ENCODE data around the gene TBC1D24. TPM values are rescaled to one million over a fixed set of nuclear protein-coding genes. Genes with fewer than 3 reads are reported as not detected.

TBC1D24 gene
- total RNA-seq, 1 donor from 2014 or later = 16.6 TPM

DNA sequence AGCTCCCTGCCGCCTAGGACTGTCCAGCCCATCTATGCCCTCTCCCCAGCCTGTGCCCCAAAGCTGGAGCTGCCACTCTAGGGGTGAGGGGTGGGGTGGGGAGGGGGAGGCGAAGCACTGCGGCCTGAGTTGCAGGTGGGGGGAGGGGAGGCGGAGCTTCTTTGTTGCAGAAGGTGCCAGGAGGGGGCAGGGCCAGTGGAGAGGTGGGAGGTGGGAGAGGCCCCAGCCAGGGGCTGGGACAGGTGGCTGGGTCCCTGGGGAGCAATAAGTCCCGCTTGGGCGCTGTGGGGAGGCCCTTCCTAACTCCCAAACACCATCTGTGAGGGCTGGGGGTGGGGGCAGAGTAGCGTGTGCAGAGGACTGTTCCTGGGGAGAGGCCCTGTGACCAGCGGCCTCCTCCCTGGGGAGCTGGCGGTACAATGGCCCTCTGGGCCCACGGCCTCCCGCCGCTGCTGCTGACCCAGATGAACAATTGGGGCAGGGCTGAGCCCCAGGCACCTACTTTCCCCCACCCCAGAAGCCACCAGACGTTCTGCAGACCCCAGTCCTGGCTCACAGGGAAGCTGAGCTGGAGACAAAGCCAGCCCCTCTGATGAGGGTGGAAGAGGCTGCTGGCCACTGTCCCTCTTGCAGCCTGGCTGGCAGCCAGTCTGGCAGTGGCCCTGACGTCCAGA is 6.1 kb upstream of the TBC1D24 start:
- no peaks in the 10 kb centered on the region for H3K36me3 Mint-ChIP-seq (ENCODE audit: low read depth)
- DNase-seq = no peak
- H3K4me1 Mint-ChIP-seq = peaks cover 7% of the 10 kb centered on the region
- H3K9me3 Mint-ChIP-seq = no peaks in the 10 kb centered on the region
- H3K4me3 Mint-ChIP-seq = peak overlapping the region; percentile 64
- H3K27me3 Mint-ChIP-seq = peaks cover 28% of the 10 kb centered on the region
- intact Hi-C loops (cut with micrococcal nuclease) = no loop called here
- no peak overlapping the region for H3K27ac Mint-ChIP-seq

DNA sequence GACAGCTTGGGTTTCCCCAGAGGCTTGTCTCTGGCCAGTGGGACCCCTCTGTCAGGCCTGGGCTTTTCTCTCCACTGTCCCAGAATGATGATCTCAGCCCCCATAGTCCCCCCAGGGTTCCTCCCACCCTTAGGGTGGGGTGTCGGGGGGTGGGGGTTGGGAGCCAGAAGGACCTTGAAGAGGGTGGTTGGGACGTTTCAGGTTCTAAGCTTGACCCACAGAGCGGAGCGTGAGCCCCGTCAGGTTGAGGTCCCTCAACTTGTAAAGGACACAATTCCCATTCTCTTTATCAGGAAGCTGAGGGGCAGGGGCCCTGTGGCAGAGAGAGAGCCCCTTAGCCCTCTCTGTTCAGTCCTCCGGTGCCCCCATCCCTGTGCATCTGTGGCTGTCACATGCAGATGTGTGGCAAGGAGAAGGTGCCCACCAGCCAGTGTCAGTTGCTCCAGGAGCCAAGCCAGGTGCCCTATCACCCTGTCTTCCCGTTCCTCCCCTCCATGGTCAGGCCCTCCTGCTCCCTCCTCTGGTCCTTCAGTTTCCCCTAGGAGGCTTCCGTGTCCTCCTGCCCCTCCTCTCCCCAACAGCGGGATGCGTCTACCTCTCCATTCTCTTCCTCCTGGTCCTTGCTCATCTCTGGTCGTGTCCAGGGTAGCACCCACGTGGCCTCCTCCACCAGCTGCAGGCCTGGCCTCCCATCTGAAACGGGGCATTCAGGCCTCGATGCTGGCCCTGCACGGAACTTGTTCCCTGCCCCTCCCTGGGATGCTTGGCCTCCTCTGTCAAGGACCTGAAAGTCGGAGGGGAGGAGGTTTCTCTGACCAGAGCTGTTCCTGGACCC is 5.3 kb upstream of the TBC1D24 start:
- H3K9me3 Mint-ChIP-seq = no peaks in the 10 kb centered on the region
- intact Hi-C loops (cut with micrococcal nuclease) = loop anchor here (5.0 kb wide), 1 partner anchor 42 kb away; the partner anchor contains the start of gene CCNF
- H3K4me3 Mint-ChIP-seq = no peak overlapping the region
- no peak for DNase-seq
- H3K27me3 Mint-ChIP-seq = peaks cover 28% of the 10 kb centered on the region
- no peak overlapping the region for H3K27ac Mint-ChIP-seq
- no peaks in the 10 kb centered on the region for H3K36me3 Mint-ChIP-seq (ENCODE audit: low read depth)
- H3K4me1 Mint-ChIP-seq = peaks cover 7% of the 10 kb centered on the region

DNA sequence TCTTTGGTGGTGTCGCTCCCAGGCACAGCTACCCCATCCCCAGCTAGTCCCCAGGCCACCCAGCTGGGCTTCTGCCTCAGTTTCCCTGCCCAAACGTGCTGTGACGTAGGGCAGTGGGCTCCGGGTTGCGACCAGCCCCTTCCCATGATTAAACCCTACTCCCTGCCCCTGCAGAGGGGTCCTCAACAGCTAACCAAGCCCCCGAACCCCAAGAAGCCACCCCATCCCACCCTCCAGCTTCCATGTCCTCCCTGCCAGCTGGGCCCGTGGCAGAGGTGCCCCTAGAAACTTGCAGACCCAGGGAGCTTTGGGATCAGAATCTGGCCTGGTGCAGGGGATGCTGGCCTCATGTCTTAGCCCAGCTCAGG is 4.7 kb upstream of the TBC1D24 start:
- no peak overlapping the region for H3K27ac Mint-ChIP-seq
- H3K27me3 Mint-ChIP-seq = peaks cover 28% of the 10 kb centered on the region
- no peak for DNase-seq
- intact Hi-C loops (cut with micrococcal nuclease) = loop anchor here (5.0 kb wide), 1 partner anchor 43 kb away; the partner anchor contains the start of gene CCNF
- H3K4me3 Mint-ChIP-seq = no peak overlapping the region
- no peaks in the 10 kb centered on the region for H3K9me3 Mint-ChIP-seq
- H3K4me1 Mint-ChIP-seq = peaks cover 7% of the 10 kb centered on the region
- no peaks in the 10 kb centered on the region for H3K36me3 Mint-ChIP-seq (ENCODE audit: low read depth)

GRCh38 chr16:2470603-2471015 is 4.3 kb upstream of the TBC1D24 start:
- Mint-ChIP-seq H3K4me1 (peaks cover 7% of the 10 kb centered on the region), H3K36me3 (ENCODE audit: low read depth) (no peaks in the 10 kb centered on the region)
- intact Hi-C loops (cut with micrococcal nuclease) = loop anchor here (5.0 kb wide), 1 partner anchor 43 kb away; the partner anchor contains the start of gene CCNF

DNA sequence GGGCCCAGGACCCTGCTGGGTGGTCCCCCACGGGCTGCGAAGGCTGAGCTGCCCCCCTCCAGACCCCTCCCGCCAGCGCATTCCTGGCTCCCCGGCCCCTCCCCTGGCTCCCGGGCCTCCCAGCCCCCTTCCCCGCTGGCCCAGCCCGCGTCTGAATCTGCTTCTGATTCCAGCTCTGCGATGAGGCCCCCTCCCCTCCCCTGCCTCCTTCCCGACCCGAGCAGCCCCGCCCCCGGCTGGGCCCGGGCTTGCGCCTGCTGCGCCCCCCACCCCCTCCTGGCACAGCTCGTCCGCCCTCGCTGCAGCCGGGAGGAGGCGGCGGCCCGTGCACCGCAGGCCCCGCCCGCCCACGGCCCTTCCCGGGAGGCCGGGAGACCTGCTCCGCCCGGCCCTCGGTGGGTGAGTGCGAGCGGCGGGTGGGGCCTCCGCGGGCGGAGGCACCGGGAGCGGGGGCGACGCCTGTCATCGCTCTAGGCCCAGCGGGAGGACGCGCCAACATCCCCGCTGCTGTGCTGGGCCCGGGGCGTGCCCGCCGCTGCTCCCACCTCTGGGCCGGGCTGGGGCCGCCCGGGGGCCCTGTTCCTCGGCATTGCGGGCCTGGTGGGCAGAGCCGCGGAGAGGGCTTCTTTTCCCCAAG is 3.8 kb upstream of the TBC1D24 start, which contains the start of gene NTN3:
NTN3 (plus strand) TSS at position 282 of the 637 bp plus-strand sequence. CDS start 405 bp downstream, outside the sequence.
- intact Hi-C loops (cut with micrococcal nuclease) = loop anchor here (5.0 kb wide), 1 partner anchor 44 kb away; the partner anchor contains the start of gene CCNF
- no peaks in the 10 kb centered on the region for H3K9me3 Mint-ChIP-seq

More at GRCh38 chr16:2470603-2471015, 4.3 kb upstream of the TBC1D24 start:
- Mint-ChIP-seq H3K27ac (no peak overlapping the region), H3K27me3 (peaks cover 28% of the 10 kb centered on the region), H3K4me3 (no peak overlapping the region), H3K9me3 (no peaks in the 10 kb centered on the region)
- no peak for DNase-seq

GRCh38 chr16:2471653-2472487 is 3.1 kb upstream of the TBC1D24 start:
- Mint-ChIP-seq H3K4me1 (peaks cover 10% of the 10 kb centered on the region), H3K36me3 (ENCODE audit: low read depth) (no peaks in the 10 kb centered on the region), H3K27me3 (peaks cover 33% of the 10 kb centered on the region), H3K9me3 (no peaks in the 10 kb centered on the region), H3K4me3 (no peak overlapping the region), H3K27ac (no peak overlapping the region)
- no peak for DNase-seq
- intact Hi-C loops (cut with micrococcal nuclease) = loop anchor here (5.0 kb wide), 1 partner anchor 45 kb away; the partner anchor contains the start of gene CCNF

More for the DNA sequence above, 3.8 kb upstream of the TBC1D24 start, which contains the start of gene NTN3:
- Mint-ChIP-seq H3K4me1 (peaks cover 8% of the 10 kb centered on the region), H3K36me3 (ENCODE audit: low read depth) (no peaks in the 10 kb centered on the region), H3K27me3 (peaks cover 29% of the 10 kb centered on the region), H3K27ac (no peak within 1 kb of the TSS), H3K4me3 (no peak within 1 kb of the TSS)
- DNase-seq = no peak

- intact Hi-C loops (cut with micrococcal nuclease) = loop anchor here (5.0 kb wide), 1 partner anchor 45 kb away; the partner anchor contains the start of gene CCNF
- no peak for DNase-seq
- Mint-ChIP-seq H3K36me3 (ENCODE audit: low read depth) (no peaks in the 10 kb centered on the region), H3K4me1 (peaks cover 9% of the 10 kb centered on the region), H3K4me3 (no peak overlapping the region), H3K9me3 (no peaks in the 10 kb centered on the region), H3K27ac (no peak overlapping the region), H3K27me3 (peaks cover 32% of the 10 kb centered on the region)
These were observed 2.5 kb upstream of the TBC1D24 start for GRCh38 chr16:2472488-2472864.

DNA sequence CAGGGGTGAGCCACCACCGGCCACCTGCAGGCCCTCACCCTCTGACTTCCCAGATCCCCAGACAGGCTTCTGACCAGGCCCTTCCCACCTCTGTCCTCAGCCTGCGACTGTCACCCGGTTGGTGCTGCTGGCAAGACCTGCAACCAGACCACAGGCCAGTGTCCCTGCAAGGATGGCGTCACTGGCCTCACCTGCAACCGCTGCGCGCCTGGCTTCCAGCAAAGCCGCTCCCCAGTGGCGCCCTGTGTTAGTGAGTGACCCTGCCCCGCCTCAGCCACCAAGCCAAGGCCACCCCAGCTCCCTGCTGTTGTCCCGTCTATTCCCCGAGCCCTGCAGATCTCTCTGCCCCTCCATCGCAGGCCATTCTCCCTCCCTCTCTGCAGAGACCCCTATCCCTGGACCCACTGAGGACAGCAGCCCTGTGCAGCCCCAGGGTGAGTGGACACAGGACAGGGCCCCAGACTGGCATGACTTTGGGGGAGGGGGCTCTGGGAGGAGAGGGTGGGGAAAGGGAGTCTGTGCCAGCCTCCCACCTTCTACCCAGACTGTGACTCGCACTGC is 2.0 kb upstream of the TBC1D24 start:
- DNase-seq = no peak
- Mint-ChIP-seq H3K27me3 (peaks cover 36% of the 10 kb centered on the region), H3K4me1 (peaks cover 12% of the 10 kb centered on the region), H3K9me3 (no peaks in the 10 kb centered on the region), H3K4me3 (peak overlapping the region; percentile 74), H3K27ac (peak overlapping the region; percentile 73), H3K36me3 (ENCODE audit: low read depth) (no peaks in the 10 kb centered on the region)
- intact Hi-C loops (cut with micrococcal nuclease) = loop anchor here (5.0 kb wide), 1 partner anchor 46 kb away; the partner anchor contains the start of gene CCNF

DNA sequence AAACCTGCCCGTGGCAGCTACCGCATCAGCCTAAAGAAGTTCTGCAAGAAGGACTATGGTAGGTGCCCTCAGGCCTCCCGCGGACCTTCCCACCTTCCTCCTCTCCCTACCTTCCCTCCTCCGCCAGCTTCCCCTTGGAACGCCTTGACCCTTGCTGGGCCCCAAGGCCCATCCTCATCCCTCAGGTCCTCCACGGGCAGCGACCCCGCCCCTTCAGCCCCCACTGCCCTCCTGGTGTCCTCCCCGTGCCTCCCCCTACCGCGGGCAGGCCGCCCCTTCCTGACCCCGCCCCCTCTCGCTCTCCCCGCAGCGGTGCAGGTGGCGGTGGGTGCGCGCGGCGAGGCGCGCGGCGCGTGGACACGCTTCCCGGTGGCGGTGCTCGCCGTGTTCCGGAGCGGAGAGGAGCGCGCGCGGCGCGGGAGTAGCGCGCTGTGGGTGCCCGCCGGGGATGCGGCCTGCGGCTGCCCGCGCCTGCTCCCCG is 1.4 kb upstream of the TBC1D24 start:
- Mint-ChIP-seq H3K4me3 (peak overlapping the region; percentile 74), H3K36me3 (ENCODE audit: low read depth) (no peaks in the 10 kb centered on the region), H3K27me3 (peaks cover 33% of the 10 kb centered on the region), H3K4me1 (peaks cover 12% of the 10 kb centered on the region), H3K9me3 (no peaks in the 10 kb centered on the region), H3K27ac (peak overlapping the region; percentile 73)
- peak; percentile 83 for DNase-seq
- intact Hi-C loops (cut with micrococcal nuclease) = loop anchor here (5.0 kb wide), 1 partner anchor 46 kb away; the partner anchor contains the start of gene CCNF

GRCh38 chr16:2473999-2474876 is 689 bp upstream of the TBC1D24 start:
- Mint-ChIP-seq H3K27ac (peak overlapping the region; percentile 34), H3K9me3 (no peaks in the 10 kb centered on the region), H3K4me3 (peak overlapping the region; percentile 80), H3K4me1 (peaks cover 12% of the 10 kb centered on the region), H3K36me3 (ENCODE audit: low read depth) (no peaks in the 10 kb centered on the region), H3K27me3 (peaks cover 30% of the 10 kb centered on the region)
- DNase-seq = peak; percentile 86
- intact Hi-C loops (cut with micrococcal nuclease) = loop anchor here (2.0 to 5.0 kb wide), 2 partner anchors 27 to 47 kb away; partner anchors contain the start of gene CCNF

GRCh38 chr16:2475413-2476344 is 752 bp downstream of the TBC1D24 start:
- Mint-ChIP-seq H3K27me3 (peaks cover 18% of the 10 kb centered on the region), H3K9me3 (no peaks in the 10 kb centered on the region), H3K36me3 (ENCODE audit: low read depth) (no peaks in the 10 kb centered on the region), H3K27ac (no peak overlapping the region), H3K4me1 (peaks cover 12% of the 10 kb centered on the region), H3K4me3 (peak overlapping the region; percentile 66)
- DNase-seq = peak; percentile 79
- intact Hi-C loops (cut with micrococcal nuclease) = loop anchor here (1.0 to 2.0 kb wide), 2 partner anchors 15 to 25 kb away; partner anchors contain the start of gene TEDC2

Data from activated CD4-positive, alpha-beta T cell treated with anti-CD3 and anti-CD28 coated beads, Interleukin-2, amount 10 ng/mL, durations not matched to agents 24 days and 14 days (primary cell).